Neutrophil (primary cell): ENCODE results near the gene ATP11A.

Experiments
- H3K27ac ChIP-seq: fragments of 200-600 bp; sonication (generic); 2 replicates; pipeline ENCODE4 v1.5.1; 2016; ENCODE audit warnings: mild to moderate bottlenecking, moderate library complexity
- H3K27me3 ChIP-seq: fragments of 200-600 bp; sonication (generic); 2 replicates; pipeline ENCODE4 v1.6.0; 2016; ENCODE audit warnings: mild to moderate bottlenecking
- H3K36me3 ChIP-seq: fragments of 200-600 bp; sonication (generic); 2 replicates; pipeline ENCODE4 v1.5.1; 2017
- H3K4me1 ChIP-seq, 2 experiments: fragments of 200-600 bp in 1 of 2; sonication (generic) in 1 of 2; 1 replicate in 1 of 2; 2 replicates in 1 of 2; pipeline versions ENCODE4 v1.5.1 to v1.6.1; 2013 to 2016; ENCODE audit warnings: low read depth in 1 of 2, low read length in 1 of 2, mild to moderate bottlenecking in 1 of 2, moderate library complexity in 1 of 2; ENCODE audit not compliant: control insufficient read depth in 1 of 2, insufficient read depth in 1 of 2
- H3K4me3 ChIP-seq, 2 experiments: fragments of 200-600 bp in 1 of 2; sonication (generic) in 1 of 2; 1 replicate in 1 of 2; 2 replicates in 1 of 2; pipeline ENCODE4 v1.5.1; 2013 to 2016; ENCODE audit warnings: low read depth in 1 of 2, low read length in 1 of 2, mild to moderate bottlenecking in 1 of 2, moderate library complexity in 1 of 2
- H3K9me3 ChIP-seq: fragments of 200-600 bp; sonication (generic); 2 replicates; pipeline ENCODE4 v1.5.1; 2016
- CTCF ChIP-seq: fragments of 200-600 bp; sonication (generic); IDR thresholded peaks from 2 replicates; pipeline ENCODE4 v1.5.1; 2016; ENCODE audit warnings: antibody characterized with exemption

Gene ATP11A

GRCh38 chr13:112900226-112900600, 210.4 kb downstream of the ATP11A start:
- Histone ChIP-seq H3K27me3 (peaks cover 33% of the 10 kb centered on the region), H3K4me1 (peaks cover 4% of the 10 kb centered on the region in 2 experiments), H3K4me3 (no peak overlapping the region), H3K27ac (no peak overlapping the region), H3K9me3 (no peaks in the 10 kb centered on the region), H3K36me3 (no peaks in the 10 kb centered on the region)
- TF ChIP-seq CTCF: no peak

GRCh38 chr13:112900691-112901091, 210.9 kb downstream of the ATP11A start:
- no peaks in the 10 kb centered on the region for H3K4me1 ChIP-seq
- no peaks in the 10 kb centered on the region for H3K9me3 ChIP-seq
- no peak for TF ChIP-seq CTCF
- no peak overlapping the region for H3K27ac ChIP-seq
- no peaks in the 10 kb centered on the region for H3K36me3 ChIP-seq
- no peak overlapping the region for H3K4me3 ChIP-seq
- peaks cover 28% of the 10 kb centered on the region for H3K27me3 ChIP-seq

DNA sequence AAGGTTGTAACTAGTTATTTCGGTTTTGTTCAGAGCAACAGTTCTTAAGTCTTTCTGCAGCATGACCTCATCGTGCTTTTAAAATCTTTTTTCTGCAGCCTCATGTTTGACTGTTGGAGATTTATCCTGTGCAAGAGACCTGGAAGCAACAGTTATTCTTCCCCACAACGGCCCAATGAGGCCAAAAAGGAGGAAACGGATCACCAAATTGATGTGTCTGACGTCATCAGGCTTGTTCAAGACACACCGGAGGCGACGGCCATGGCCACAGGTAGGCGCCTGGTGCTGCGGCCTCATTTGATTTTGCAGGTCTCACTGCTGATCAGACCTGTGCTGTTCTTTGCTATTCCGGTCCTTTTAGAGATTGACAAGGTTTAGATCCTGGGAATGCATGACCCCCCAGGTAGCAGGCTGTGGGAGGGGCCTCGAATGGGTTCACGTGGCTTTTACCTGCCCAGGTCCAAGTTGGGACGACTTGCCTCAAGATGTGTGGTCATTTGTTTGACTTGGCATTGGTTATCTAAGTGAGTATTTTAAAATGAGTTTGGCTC, 212.3 kb downstream of the ATP11A start:
- Histone ChIP-seq H3K4me3 (no peak overlapping the region), H3K27ac (no peak overlapping the region), H3K4me1 (no peaks in the 10 kb centered on the region), H3K27me3 (peaks cover 13% of the 10 kb centered on the region), H3K36me3 (no peaks in the 10 kb centered on the region), H3K9me3 (no peaks in the 10 kb centered on the region)
- TF ChIP-seq CTCF: no peak

- H3K27me3 ChIP-seq: peaks cover 10% of the 10 kb centered on the region
- H3K9me3 ChIP-seq: no peaks in the 10 kb centered on the region
- no peak for TF ChIP-seq CTCF
Observed at GRCh38 chr13:112902669-112903068, 212.8 kb downstream of the ATP11A start.

DNA sequence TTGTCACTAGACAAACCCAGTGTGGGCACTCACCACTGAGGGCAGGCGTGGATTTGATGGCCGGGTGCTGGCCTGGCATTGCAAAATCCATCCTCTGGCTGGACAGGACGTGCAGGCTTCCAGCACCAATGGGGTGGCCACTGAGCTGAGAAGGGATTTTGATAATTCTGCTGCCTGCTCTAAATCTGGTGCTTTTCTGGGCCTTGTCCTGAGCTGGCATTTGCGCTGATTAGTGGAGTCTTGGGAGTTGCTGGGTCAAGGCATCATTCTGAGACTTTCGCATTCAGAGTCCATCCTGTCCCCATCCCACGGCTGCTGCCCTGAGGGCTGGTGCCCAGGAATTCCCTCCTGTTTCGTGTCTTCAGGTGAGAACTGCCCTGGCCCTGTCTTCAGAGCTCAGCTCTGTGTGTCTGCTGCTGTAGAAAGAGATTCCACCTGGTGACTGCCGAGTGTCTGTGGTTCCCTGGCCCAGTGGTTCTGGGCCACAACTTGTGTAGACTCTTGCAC, 213.3 kb downstream of the ATP11A start:
- H3K27me3 ChIP-seq: peaks cover 10% of the 10 kb centered on the region
- H3K36me3 ChIP-seq: no peaks in the 10 kb centered on the region
- no peak overlapping the region for H3K27ac ChIP-seq
- no peaks in the 10 kb centered on the region for H3K9me3 ChIP-seq
- H3K4me3 ChIP-seq: no peak overlapping the region
- no peaks in the 10 kb centered on the region for H3K4me1 ChIP-seq
- no peak for TF ChIP-seq CTCF

More at GRCh38 chr13:112902669-112903068, 212.8 kb downstream of the ATP11A start:
- no peaks in the 10 kb centered on the region for H3K36me3 ChIP-seq
- no peak overlapping the region for H3K27ac ChIP-seq
- no peaks in the 10 kb centered on the region for H3K4me1 ChIP-seq
- no peak overlapping the region for H3K4me3 ChIP-seq
